Measurements from ENCODE around the gene MALAT1. TPM values are rescaled to one million over a fixed set of nuclear protein-coding genes. Genes with fewer than 3 reads are reported as not detected.

The MALAT1 gene
- total RNA-seq, 1 experiment from 2014 or later: 6,000 TPM

DNA sequence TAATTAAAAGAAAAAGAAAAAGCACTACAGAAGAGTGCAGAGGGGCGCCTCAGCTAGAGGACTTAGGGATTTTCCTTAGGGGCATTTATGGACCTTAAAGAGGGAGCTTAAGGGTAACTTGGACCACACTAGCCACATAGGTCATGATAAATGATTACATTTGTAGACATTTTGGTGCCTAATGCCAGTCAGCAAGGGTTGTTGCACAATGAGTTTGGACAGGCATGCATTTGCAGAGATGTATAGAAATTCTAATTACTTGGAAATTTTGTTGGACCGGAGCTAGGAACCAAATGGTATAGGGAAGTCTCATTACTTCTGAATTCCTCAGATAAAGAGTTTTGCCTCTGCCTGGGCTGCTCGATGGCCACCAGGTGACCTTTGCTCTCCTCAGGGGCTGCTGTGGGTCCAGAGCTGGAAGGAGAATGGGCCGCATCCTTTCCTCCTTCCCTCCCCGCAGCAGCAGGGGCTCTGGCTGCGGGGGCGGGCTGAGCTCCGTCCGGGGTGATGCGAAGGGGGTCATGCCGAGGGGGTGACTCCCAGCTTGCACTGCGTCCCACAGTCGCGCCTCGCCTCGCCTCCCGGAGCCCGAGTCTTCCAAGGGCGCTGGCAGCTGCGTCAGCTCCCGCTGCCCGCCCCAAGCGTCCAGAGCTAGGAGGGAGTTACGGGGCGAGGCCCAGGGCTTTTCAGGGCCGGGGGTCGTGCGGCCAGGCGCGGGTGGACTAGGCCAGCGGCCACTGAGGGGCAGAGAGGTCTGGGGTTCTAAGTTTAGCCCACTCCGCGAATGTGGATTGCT, 20.3 kb upstream of the MALAT1 start:
- Histone ChIP-seq H3K9me2 (ENCODE audit: insufficient read depth) (no peaks in the 10 kb centered on the region), H3K79me2 (ENCODE audit: insufficient read depth, low read length) (peaks cover 26% of the 10 kb centered on the region), H4K20me1 (ENCODE audit: insufficient read depth) (no peaks in the 10 kb centered on the region), H3K9ac (ENCODE audit: low read length) (peak overlapping the region; percentile 19), H3K27ac (ENCODE audit: low read depth, low read length) (peak overlapping the region; percentile 97), H3K4me2 (ENCODE audit: low read length) (peak overlapping the region; percentile 10; the same call in 1 of the 2 replicates), H3K4me1 (ENCODE audit: control insufficient read depth in 1 of 2, insufficient read depth in 2 of 2, low read length in 2 of 2) (peaks cover 70 to 81% of the 10 kb centered on the region in 2 experiments), H3K4me3 (replicated peaks in 1 of 2; ENCODE audit: low read depth in 1 of 2, low read length in 2 of 2) (no peak overlapping the region), H2AFZ (ENCODE audit: low read depth, low read length, poor library complexity, severe bottlenecking) (no peak overlapping the region), H3K9me3 (ENCODE audit: control insufficient read depth in 1 of 2, insufficient read depth in 1 of 2, low read depth in 1 of 2, low read length in 2 of 2) (no peaks in the 10 kb centered on the region), H3K36me3 (ENCODE audit: control insufficient read depth in 1 of 2, insufficient read depth in 2 of 2, low read length in 2 of 2) (no peaks in the 10 kb centered on the region), H3K27me3 (ENCODE audit: insufficient read depth, low read length) (no peaks in the 10 kb centered on the region)
- ChIA-PET RAD21 (ENCODE audit: low non-redundant PET in 1 of 2, low total read pairs in 2 of 2, uncharacterized antibody in 2 of 2, unreplicated experiment in 2 of 2) (interaction anchor here (1.7 to 3.4 kb wide), 2 partner anchors 19 kb away, joined by 5 to 13 read pairs; partner anchors contain the start of gene MALAT1 (in 1 of the 2)), POLR2A (interaction anchor here (1.0 to 15.6 kb wide), 9 partner anchors 7 to 62 kb away, joined by 3 to 1499 read pairs (median 8); partner anchors contain the start of genes MALAT1 and NEAT1), CTCF (interaction anchor here (1.0 to 3.3 kb wide), 11 partner anchors 9 to 63 kb away, joined by 3 to 12 read pairs (median 6); no protein-coding TSS in a partner anchor)
- intact Hi-C loops (cut with micrococcal nuclease): no loop called here
- ATAC-seq (no peak), DNase-seq (ENCODE audit: low read depth, low spot score) (no peak)
- TF ChIP-seq FOSL1 (IDR thresholded peaks at IDR 0.05; ENCODE audit: low read depth): no peak
- no peak for TF ChIP-seq CEBPB (IDR thresholded peaks at IDR 0.05; ENCODE audit: low read depth)
- no peak for TF ChIP-seq SRF (IDR thresholded peaks at IDR 0.05; ENCODE audit: low read depth)
- TF ChIP-seq SIN3A (IDR thresholded peaks at IDR 0.05; ENCODE audit: low read depth): no peak
- TF ChIP-seq, protein P1, sequence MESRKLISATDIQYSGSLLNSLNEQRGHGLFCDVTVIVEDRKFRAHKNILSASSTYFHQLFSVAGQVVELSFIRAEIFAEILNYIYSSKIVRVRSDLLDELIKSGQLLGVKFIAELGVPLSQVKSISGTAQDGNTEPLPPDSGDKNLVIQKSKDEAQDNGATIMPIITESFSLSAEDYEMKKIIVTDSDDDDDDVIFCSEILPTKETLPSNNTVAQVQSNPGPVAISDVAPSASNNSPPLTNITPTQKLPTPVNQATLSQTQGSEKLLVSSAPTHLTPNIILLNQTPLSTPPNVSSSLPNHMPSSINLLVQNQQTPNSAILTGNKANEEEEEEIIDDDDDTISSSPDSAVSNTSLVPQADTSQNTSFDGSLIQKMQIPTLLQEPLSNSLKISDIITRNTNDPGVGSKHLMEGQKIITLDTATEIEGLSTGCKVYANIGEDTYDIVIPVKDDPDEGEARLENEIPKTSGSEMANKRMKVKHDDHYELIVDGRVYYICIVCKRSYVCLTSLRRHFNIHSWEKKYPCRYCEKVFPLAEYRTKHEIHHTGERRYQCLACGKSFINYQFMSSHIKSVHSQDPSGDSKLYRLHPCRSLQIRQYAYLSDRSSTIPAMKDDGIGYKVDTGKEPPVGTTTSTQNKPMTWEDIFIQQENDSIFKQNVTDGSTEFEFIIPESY (IDR thresholded peaks at IDR 0.05; ENCODE audit: extremely low read depth, insufficient replicate concordance, low read length): no peak
- no peak for TF ChIP-seq ELF1 (IDR thresholded peaks at IDR 0.05; ENCODE audit: borderline replicate concordance, low read depth)
- TF ChIP-seq, protein P2, sequence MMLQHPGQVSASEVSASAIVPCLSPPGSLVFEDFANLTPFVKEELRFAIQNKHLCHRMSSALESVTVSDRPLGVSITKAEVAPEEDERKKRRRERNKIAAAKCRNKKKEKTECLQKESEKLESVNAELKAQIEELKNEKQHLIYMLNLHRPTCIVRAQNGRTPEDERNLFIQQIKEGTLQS (IDR thresholded peaks at IDR 0.05): no peak
- TF ChIP-seq EZH2phosphoT487 (IDR thresholded peaks at IDR 0.05; ENCODE audit: borderline replicate concordance): no peak
- BruUV-seq (replicated peaks): no TSS peak

All from HCT116 (cell line).